Osteoblast (primary cell): Measurements from ENCODE around the gene CCNJL. TPM values are rescaled to one million over a fixed set of nuclear protein-coding genes. Genes with fewer than 3 reads are reported as not detected.

ENCODE experiments used
- DNase-seq: peaks from one replicate; pipeline ENCODE4 v3.0.0; 2011; ENCODE audit warnings: low spot score, mixed read lengths; ENCODE audit not compliant: insufficient read length; ENCODE audit errors: missing footprints
- H2AFZ ChIP-seq: 2 replicates; pipeline ENCODE4 v1.6.0; 2011; ENCODE audit warnings: mild to moderate bottlenecking, low read length
- H3K27ac ChIP-seq: 2 replicates; pipeline ENCODE4 v1.5.1; 2011; ENCODE audit warnings: mild to moderate bottlenecking, low read depth, low read length, moderate library complexity
- H3K27me3 ChIP-seq: 2 replicates; pipeline ENCODE4 v1.6.0; 2012; ENCODE audit warnings: mild to moderate bottlenecking, control low read depth, inconsistent platforms, low read length, moderate library complexity; ENCODE audit not compliant: insufficient read depth
- H3K36me3 ChIP-seq: 2 replicates; pipeline ENCODE4 v1.5.1; 2011; ENCODE audit warnings: mild to moderate bottlenecking, low read length, control low read depth, moderate library complexity; ENCODE audit not compliant: insufficient read depth
- H3K4me1 ChIP-seq: 2 replicates; pipeline ENCODE4 v1.5.1; 2011; ENCODE audit warnings: mild to moderate bottlenecking, low read length, control low read depth, moderate library complexity; ENCODE audit not compliant: insufficient read depth
- H3K4me2 ChIP-seq: 2 replicates; pipeline ENCODE4 v1.6.0; 2011; ENCODE audit warnings: mild to moderate bottlenecking, low read length; ENCODE audit not compliant: insufficient read depth
- H3K4me3 ChIP-seq: fragments of 200-600 bp; sonication (generic); 3 replicates; pipeline ENCODE4 v1.5.1; 2012; ENCODE audit warnings: mild to moderate bottlenecking, low read length, inconsistent platforms; ENCODE audit not compliant: insufficient read depth
- H3K79me2 ChIP-seq: 2 replicates; pipeline ENCODE4 v1.6.0; 2012; ENCODE audit warnings: mild to moderate bottlenecking, low read length, control low read depth, inconsistent platforms; ENCODE audit not compliant: insufficient read depth
- H3K9me3 ChIP-seq: 2 replicates; pipeline ENCODE4 v1.5.1; 2011; ENCODE audit warnings: low read depth, low read length, control low read depth
- H4K20me1 ChIP-seq: 2 replicates; pipeline ENCODE4 v1.6.0; 2012; ENCODE audit warnings: mild to moderate bottlenecking, low read length, control low read depth; ENCODE audit not compliant: insufficient read depth
- total RNA-seq: library from RNA; depleted of rRNA; stranded (reverse); fragments of >200 nt; gene quantifications from 2 replicates; pipeline ENCODE4 v1.2.3, GENCODE V29; 2012
- TF ChIP-seq, protein P1 (sequence below): IDR thresholded peaks from 2 replicates; pipeline ENCODE4 v1.5.1; 2011; ENCODE audit warnings: mild to moderate bottlenecking, low read depth, low read length, moderate library complexity; ENCODE audit errors: extremely low read depth

The CCNJL gene
- total RNA-seq, 1 donor = 1.1 TPM

DNA sequence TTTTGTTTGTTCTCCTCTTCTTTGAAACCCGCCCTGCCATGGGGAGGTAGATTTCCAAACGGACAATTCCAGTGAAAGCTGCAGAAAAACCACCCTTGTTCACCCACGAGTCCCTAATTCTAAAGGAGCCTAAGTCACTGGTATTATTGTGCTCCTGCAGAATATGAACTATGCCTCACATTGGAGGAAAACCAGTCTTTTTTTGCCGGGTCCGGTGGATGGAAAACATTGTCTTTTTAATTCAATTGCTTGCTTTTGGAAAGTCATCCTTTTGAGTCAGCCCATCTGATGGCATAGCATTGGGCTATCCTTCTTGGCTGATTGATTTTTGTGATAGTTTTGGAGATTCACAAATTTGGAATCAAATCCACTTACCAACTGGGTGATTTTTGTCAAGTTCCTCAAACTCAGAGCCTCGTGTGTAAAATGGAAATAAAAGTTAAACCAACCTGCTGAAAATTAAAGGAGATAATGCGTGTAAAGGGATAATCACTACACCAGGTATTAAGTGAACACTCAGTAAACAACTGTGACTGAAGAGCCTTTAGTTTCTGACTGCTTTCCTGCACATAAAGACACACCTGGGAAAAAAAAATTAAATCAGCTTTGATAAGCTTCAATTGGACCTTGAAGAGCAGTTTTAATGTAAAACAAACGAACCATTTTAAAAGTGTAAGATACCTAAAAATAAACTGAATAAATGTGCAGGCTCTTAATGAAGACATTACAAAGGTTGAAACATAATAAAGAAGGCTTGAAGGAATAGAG is 780 bp upstream of the CCNJL start:
- Histone ChIP-seq H2AFZ (no peak overlapping the region), H3K4me1 (peaks cover 3% of the 10 kb centered on the region), H3K4me3 (peak overlapping the region; percentile 69), H3K27me3 (peaks cover 46% of the 10 kb centered on the region), H3K36me3 (no peaks in the 10 kb centered on the region), H4K20me1 (no peaks in the 10 kb centered on the region), H3K27ac (no peak overlapping the region), H3K9me3 (no peaks in the 10 kb centered on the region), H3K79me2 (no peaks in the 10 kb centered on the region), H3K4me2 (peak overlapping the region; percentile 80)
- TF ChIP-seq, protein P1, sequence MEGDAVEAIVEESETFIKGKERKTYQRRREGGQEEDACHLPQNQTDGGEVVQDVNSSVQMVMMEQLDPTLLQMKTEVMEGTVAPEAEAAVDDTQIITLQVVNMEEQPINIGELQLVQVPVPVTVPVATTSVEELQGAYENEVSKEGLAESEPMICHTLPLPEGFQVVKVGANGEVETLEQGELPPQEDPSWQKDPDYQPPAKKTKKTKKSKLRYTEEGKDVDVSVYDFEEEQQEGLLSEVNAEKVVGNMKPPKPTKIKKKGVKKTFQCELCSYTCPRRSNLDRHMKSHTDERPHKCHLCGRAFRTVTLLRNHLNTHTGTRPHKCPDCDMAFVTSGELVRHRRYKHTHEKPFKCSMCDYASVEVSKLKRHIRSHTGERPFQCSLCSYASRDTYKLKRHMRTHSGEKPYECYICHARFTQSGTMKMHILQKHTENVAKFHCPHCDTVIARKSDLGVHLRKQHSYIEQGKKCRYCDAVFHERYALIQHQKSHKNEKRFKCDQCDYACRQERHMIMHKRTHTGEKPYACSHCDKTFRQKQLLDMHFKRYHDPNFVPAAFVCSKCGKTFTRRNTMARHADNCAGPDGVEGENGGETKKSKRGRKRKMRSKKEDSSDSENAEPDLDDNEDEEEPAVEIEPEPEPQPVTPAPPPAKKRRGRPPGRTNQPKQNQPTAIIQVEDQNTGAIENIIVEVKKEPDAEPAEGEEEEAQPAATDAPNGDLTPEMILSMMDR = no peak
- no peak for DNase-seq

DNA sequence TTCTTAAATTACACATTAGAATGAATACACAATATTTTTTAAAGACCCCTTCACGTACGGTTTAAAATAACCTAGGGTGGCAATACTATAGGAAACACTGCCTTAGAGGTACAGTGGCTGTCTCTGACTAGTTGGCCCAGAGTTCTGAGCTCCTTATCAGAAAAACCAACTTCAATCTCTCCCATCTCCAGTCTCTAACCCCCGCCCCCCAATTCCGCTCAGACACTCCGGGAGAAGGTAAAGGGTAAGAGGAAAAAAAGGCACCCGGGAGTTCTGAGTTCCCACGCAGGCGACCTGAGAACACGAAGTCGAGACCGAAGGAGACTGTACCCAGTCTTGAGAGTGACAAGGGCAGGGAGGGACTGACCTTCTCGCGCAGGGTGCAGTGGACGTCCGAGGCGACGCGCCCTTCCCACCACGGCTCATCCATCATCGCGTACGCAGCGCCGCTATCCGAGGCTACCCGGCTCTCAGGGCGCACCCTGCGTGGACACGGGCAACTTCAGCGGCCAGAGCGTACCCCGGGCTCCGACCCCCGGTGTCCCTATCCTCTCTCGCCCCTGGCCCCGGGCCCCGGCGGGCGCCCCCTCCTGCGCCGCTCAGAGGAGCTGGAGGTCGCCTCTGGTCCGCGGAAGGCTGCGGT is 752 bp downstream of the CCNJL start:
- Histone ChIP-seq H3K9me3 (no peaks in the 10 kb centered on the region), H3K36me3 (no peaks in the 10 kb centered on the region), H3K4me3 (peak overlapping the region; percentile 69), H3K27me3 (peaks cover 46% of the 10 kb centered on the region), H3K4me1 (peaks cover 3% of the 10 kb centered on the region), H3K27ac (no peak overlapping the region), H2AFZ (peak overlapping the region; percentile 62), H4K20me1 (no peaks in the 10 kb centered on the region), H3K79me2 (no peaks in the 10 kb centered on the region), H3K4me2 (peak overlapping the region; percentile 80)
- peak; percentile 83 for DNase-seq
- TF ChIP-seq, protein P1 = no peak

DNA sequence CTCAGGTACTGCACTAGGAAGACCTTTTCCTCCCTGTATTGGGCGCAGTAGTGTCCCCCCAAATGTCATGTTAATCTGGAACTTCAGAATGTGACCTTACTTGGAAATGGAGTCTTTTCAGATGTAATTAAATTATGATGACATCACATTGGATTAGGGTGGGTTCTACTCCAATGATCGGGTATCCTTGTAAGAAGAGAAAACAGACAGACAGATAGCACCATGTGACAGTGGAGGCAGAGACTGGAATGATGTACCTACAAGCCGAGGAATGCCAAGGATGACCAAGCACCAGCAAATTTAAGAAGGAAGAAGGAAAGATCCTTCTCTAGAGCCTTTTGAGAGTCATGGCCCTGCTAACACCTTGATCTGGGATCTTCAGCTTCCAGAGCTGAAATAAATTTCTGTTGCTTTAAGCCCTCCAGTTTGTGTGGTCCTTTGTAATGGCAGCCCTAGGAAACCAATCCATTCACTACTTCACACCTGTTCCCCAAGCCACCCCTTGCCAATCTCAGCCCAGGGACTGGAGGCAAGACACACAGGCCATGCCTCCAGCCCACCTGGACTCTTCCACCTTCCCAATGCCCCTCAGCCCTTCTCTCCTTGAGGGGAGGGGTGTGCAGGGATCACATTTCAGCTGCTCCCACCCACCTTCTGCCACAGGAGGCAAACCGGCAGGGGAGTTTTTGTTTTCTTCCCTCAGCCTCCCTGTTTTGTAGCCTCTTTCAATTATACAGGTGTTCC is 1.6 kb downstream of the CCNJL start:
- TF ChIP-seq, protein P1 = no peak
- DNase-seq = no peak
- Histone ChIP-seq H3K79me2 (no peaks in the 10 kb centered on the region), H2AFZ (no peak overlapping the region), H4K20me1 (no peaks in the 10 kb centered on the region), H3K4me1 (peaks cover 3% of the 10 kb centered on the region), H3K4me3 (no peak overlapping the region), H3K36me3 (no peaks in the 10 kb centered on the region), H3K9me3 (no peaks in the 10 kb centered on the region), H3K4me2 (no peak overlapping the region), H3K27me3 (peaks cover 46% of the 10 kb centered on the region), H3K27ac (no peak overlapping the region)

DNA sequence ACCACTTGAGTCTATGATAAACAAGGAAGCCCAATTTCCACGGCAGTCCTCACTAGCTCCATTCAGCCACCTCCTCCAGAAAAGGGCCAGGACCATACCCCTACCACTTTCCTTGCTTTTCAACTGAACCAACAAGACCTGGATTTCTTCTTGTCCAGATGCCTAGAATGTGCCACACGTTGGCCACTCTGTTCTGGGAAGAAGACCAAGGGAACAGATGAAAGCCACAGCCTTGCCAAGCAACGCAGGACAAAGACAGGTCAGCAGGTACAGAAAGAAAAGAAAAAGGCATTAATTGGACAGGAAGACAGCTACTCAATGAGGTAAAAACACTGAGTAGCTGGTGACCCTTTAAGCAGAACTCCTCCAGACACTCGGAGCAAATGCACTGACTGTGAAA is 2.2 kb downstream of the CCNJL start:
- no peak for DNase-seq

More for the DNA sequence above, 2.2 kb downstream of the CCNJL start:
- no peaks in the 10 kb centered on the region for H3K36me3 ChIP-seq
- H3K79me2 ChIP-seq = no peaks in the 10 kb centered on the region
- no peaks in the 10 kb centered on the region for H4K20me1 ChIP-seq
- H2AFZ ChIP-seq = no peak overlapping the region
- H3K9me3 ChIP-seq = no peaks in the 10 kb centered on the region
- H3K27me3 ChIP-seq = peaks cover 46% of the 10 kb centered on the region
- no peak overlapping the region for H3K27ac ChIP-seq
- no peak overlapping the region for H3K4me3 ChIP-seq
- H3K4me2 ChIP-seq = no peak overlapping the region
- TF ChIP-seq, protein P1 = no peak
- peaks cover 3% of the 10 kb centered on the region for H3K4me1 ChIP-seq
